HCT116 (cell line): Measurements from ENCODE around the gene GAL3ST2. TPM values are rescaled to one million over a fixed set of nuclear protein-coding genes. Genes with fewer than 3 reads are reported as not detected.

Experiments
- ATAC-seq: fragments of 200-7000 bp; cut with Tn5 transposase; 2 replicates; pipeline ENCODE4 v1.9.1; 2020; ENCODE audit warnings: mild to moderate bottlenecking, moderate library complexity
- BruUV-seq: library from RNA; stranded (reverse); fragments of 400-500 nt; replicated peaks from 2 replicates; lab custom pipeline; 2021; lab: Mats Ljungman, UMichigan
- CTCF ChIA-PET: fragments of 300-600 bp; sonication (Branson Sonifier 250); formaldehyde crosslinking; loops from one replicate; lab custom pipeline; 2021; ENCODE audit warnings: antibody characterized with exemption; lab: Charles Lee
- POLR2A ChIA-PET: fragments of 300-600, 350-600 bp; sonication (Branson Sonifier 250); formaldehyde crosslinking; loops from one replicate; lab custom pipeline; 2021; ENCODE audit warnings: antibody characterized with exemption; lab: Charles Lee
- RAD21 ChIA-PET, 2 experiments: fragments of 300-600 bp; sonication (Branson Sonifier 250); formaldehyde crosslinking; loops; one replicate each; lab custom pipeline; 2023; ENCODE audit warnings: low total read pairs in 2 of 2; ENCODE audit not compliant: uncharacterized antibody in 2 of 2, unreplicated experiment in 2 of 2, low non-redundant PET in 1 of 2; lab: Charles Lee
- DNase-seq: peaks from one replicate; pipeline ENCODE4 v3.0.0-alpha.2; 2010; ENCODE audit warnings: low read depth, low spot score
- H2AFZ ChIP-seq: fragments of 200-600 bp; shearing (Covaris generic), sonication (generic); 2 replicates; pipeline ENCODE4 v1.6.1; 2017; ENCODE audit warnings: low read depth, mixed run types, mixed read lengths, antibody characterized with exemption, low read length; ENCODE audit not compliant: poor library complexity, severe bottlenecking
- H3K27ac ChIP-seq: 2 replicates; pipeline ENCODE4 v1.5.1; 2012; ENCODE audit warnings: low read depth, low read length
- H3K27me3 ChIP-seq: fragments of 200-600 bp; sonication (generic); 2 replicates; pipeline ENCODE4 v1.6.1; 2016; ENCODE audit warnings: mixed run types, low read length, mixed read lengths; ENCODE audit not compliant: insufficient read depth
- H3K36me3 ChIP-seq, 2 experiments: fragments of 200-500 bp in 1 of 2; fragments of 200-600 bp in 1 of 2; sonication (Bioruptor generic) in 1 of 2; sonication (generic) in 1 of 2; 2 replicates each; pipeline versions ENCODE4 v1.5.1 to v1.6.1; 2014 to 2016; ENCODE audit warnings: low read length in 2 of 2, inconsistent platforms in 1 of 2, mixed read lengths in 1 of 2, mixed run types in 1 of 2; ENCODE audit not compliant: insufficient read depth in 2 of 2, control insufficient read depth in 1 of 2
- H3K4me1 ChIP-seq, 2 experiments: fragments of 200-600 bp in 1 of 2; sonication (generic) in 1 of 2; 2 replicates each; pipeline versions ENCODE4 v1.5.1 to v1.6.1; 2012 to 2017; ENCODE audit warnings: low read length in 2 of 2, inconsistent platforms in 1 of 2, mild to moderate bottlenecking in 1 of 2, mixed read lengths in 1 of 2, mixed run types in 1 of 2, moderate library complexity in 1 of 2; ENCODE audit not compliant: insufficient read depth in 2 of 2, control insufficient read depth in 1 of 2
- H3K4me2 ChIP-seq: fragments of 200-600 bp; sonication (generic); 2 replicates; pipeline ENCODE4 v1.6.1; 2017; ENCODE audit warnings: mixed run types, low read length, mixed read lengths
- H3K4me3 ChIP-seq, 2 experiments: fragments of 200-600 bp in 1 of 2; sonication (generic) in 1 of 2; replicated peaks in 1 of 2; 2 replicates each; pipeline ENCODE4 v1.5.1; 2011 to 2016; ENCODE audit warnings: low read length in 2 of 2, control low read depth in 1 of 2, low read depth in 1 of 2, mild to moderate bottlenecking in 1 of 2, mixed read lengths in 1 of 2, mixed run types in 1 of 2
- H3K79me2 ChIP-seq: fragments of 200-600 bp; sonication (generic); 2 replicates; pipeline ENCODE4 v1.6.1; 2017; ENCODE audit warnings: mild to moderate bottlenecking, mixed run types, low read length, moderate library complexity, mixed read lengths; ENCODE audit not compliant: insufficient read depth
- H3K9ac ChIP-seq: fragments of 200-600 bp; sonication (generic); 2 replicates; pipeline ENCODE4 v1.6.1; 2016; ENCODE audit warnings: low read length, mixed read lengths
- H3K9me2 ChIP-seq: fragments of 200-600 bp; sonication (generic), shearing (Covaris generic); 2 replicates; pipeline ENCODE4 v1.6.1; 2017; ENCODE audit warnings: mixed run types, mild to moderate bottlenecking, moderate library complexity; ENCODE audit not compliant: insufficient read depth
- H3K9me3 ChIP-seq, 2 experiments: fragments of 200-500 bp in 1 of 2; fragments of 200-600 bp in 1 of 2; sonication (Bioruptor generic) in 1 of 2; sonication (generic) in 1 of 2; 2 replicates each; pipeline ENCODE4 v1.6.1; 2014 to 2017; ENCODE audit warnings: low read length in 2 of 2, mixed read lengths in 2 of 2, inconsistent platforms in 1 of 2, low read depth in 1 of 2, mild to moderate bottlenecking in 1 of 2, mixed run types in 1 of 2, moderate library complexity in 1 of 2; ENCODE audit not compliant: control insufficient read depth in 1 of 2, insufficient read depth in 1 of 2
- H4K20me1 ChIP-seq: fragments of 200-600 bp; sonication (generic), shearing (Covaris generic); 2 replicates; pipeline ENCODE4 v1.6.1; 2017; ENCODE audit warnings: mixed run types, mild to moderate bottlenecking, moderate library complexity; ENCODE audit not compliant: insufficient read depth
- ATF3 ChIP-seq: IDR thresholded peaks from 2 replicates; pipeline ENCODE4 v1.6.1; 2012
- CBX3 ChIP-seq: IDR thresholded peaks from 2 replicates; pipeline ENCODE4 v1.6.1; 2012; ENCODE audit warnings: low read depth
- CEBPB ChIP-seq: IDR thresholded peaks from 2 replicates; pipeline ENCODE4 v1.6.1; 2012; ENCODE audit warnings: low read depth
- CTCF ChIP-seq, 3 experiments: fragments of 200-600 bp in 1 of 3; sonication (generic) in 1 of 3; IDR thresholded peaks in 2 of 3; conservative IDR thresholded peaks in 1 of 3; 2 replicates each; pipeline ENCODE4 v1.5.1; 2012 to 2017; ENCODE audit warnings: low read depth in 2 of 3, low read length in 2 of 3, antibody characterized with exemption in 1 of 3, borderline replicate concordance in 1 of 3, control low read depth in 1 of 3, mild to moderate bottlenecking in 1 of 3, mixed read lengths in 1 of 3, mixed run types in 1 of 3, moderate library complexity in 1 of 3; ENCODE audit not compliant: insufficient read depth in 1 of 3
- EGR1 ChIP-seq: IDR thresholded peaks from 2 replicates; pipeline ENCODE4 v1.6.1; 2012; ENCODE audit warnings: low read depth
- ELF1 ChIP-seq: IDR thresholded peaks from 2 replicates; pipeline ENCODE4 v1.6.1; 2012; ENCODE audit warnings: low read depth, borderline replicate concordance
- EZH2phosphoT487 ChIP-seq: fragments of 200-600 bp; IDR thresholded peaks from 2 replicates; pipeline ENCODE4 v1.6.1; 2018; ENCODE audit warnings: antibody characterized with exemption, borderline replicate concordance
- FOSL1 ChIP-seq: IDR thresholded peaks from 2 replicates; pipeline ENCODE4 v1.6.1; 2012; ENCODE audit warnings: low read depth
- JUND ChIP-seq: IDR thresholded peaks from 2 replicates; pipeline ENCODE4 v1.6.1; 2012
- POLR2A ChIP-seq: IDR thresholded peaks from 2 replicates; pipeline ENCODE4 v1.7.0; 2011; ENCODE audit warnings: borderline replicate concordance; ENCODE audit not compliant: insufficient read depth, insufficient read length; ENCODE audit errors: extremely low read depth
- POLR2AphosphoS5 ChIP-seq: IDR thresholded peaks from 2 replicates; pipeline ENCODE4 v1.6.1; 2011; ENCODE audit warnings: mild to moderate bottlenecking, low read depth, low read length, moderate library complexity
- RAD21 ChIP-seq: IDR thresholded peaks from 2 replicates; pipeline ENCODE4 v1.6.1; 2012; ENCODE audit warnings: low read depth, mild to moderate bottlenecking
- SIN3A ChIP-seq: IDR thresholded peaks from 2 replicates; pipeline ENCODE4 v1.6.1; 2012; ENCODE audit warnings: low read depth
- SP1 ChIP-seq: IDR thresholded peaks from 2 replicates; pipeline ENCODE4 v1.6.1; 2012; ENCODE audit warnings: low read depth
- SRF ChIP-seq: IDR thresholded peaks from 2 replicates; pipeline ENCODE4 v1.6.1; 2012; ENCODE audit warnings: low read depth
- TCF7L2 ChIP-seq: IDR thresholded peaks from 2 replicates; pipeline ENCODE4 v1.7.0; 2011; ENCODE audit warnings: borderline replicate concordance, inconsistent platforms; ENCODE audit not compliant: insufficient read depth, insufficient read length; ENCODE audit errors: extremely low read depth
- YY1 ChIP-seq: IDR thresholded peaks from 2 replicates; pipeline ENCODE4 v1.6.1; 2011; ENCODE audit warnings: low read length, low read depth, moderate library complexity, mild to moderate bottlenecking; ENCODE audit not compliant: insufficient replicate concordance; ENCODE audit errors: extremely low read depth
- ZFX ChIP-seq: fragments of 450-650 bp; IDR thresholded peaks from 2 replicates; pipeline ENCODE4 v1.6.1; 2017
- ZNF274 ChIP-seq: fragments of 200-500 bp; sonication (Bioruptor generic); IDR thresholded peaks from 2 replicates; pipeline ENCODE4 v1.6.1; 2014; ENCODE audit warnings: mild to moderate bottlenecking, low read depth, low read length, inconsistent platforms
- intact Hi-C: fragments of 100-400 bp; cut with micrococcal nuclease; formaldehyde crosslinking; loops from 2 replicates; pipeline ENCODE4 v1.10.0; 2022
- total RNA-seq: library from RNA; stranded (reverse); gene quantifications from one replicate; pipeline ENCODE4 v1.2.1, GENCODE V29; 2021; ENCODE audit not compliant: unreplicated experiment

The GAL3ST2 gene
- total RNA-seq, 1 experiment from 2014 or later = 0.44 TPM

DNA sequence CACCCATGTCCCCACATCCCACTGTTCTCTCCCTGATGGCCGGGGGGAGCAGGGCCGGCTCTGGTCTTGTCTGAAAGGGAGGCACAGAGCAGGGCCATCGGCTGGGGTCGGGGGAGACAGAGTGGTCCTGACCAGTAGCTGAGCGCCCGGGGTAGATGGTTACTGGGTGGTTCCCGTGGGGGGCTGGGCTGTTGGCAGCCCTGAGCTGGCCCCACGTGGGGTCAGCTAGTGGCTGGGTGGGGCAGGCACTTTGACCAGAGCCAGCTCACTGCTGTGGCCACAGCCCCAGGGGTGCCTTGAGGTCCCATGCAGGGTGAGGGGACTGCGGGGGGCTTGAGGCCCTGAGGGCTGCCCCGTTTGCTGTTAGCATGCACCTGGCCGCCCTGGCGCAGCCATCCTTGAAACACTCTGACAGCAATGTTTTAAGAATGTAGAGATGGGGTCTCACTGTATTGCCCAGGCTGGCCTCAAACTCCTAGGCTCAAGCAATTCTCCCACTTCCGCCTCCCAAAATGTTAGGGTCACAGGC lies 20.1 kb downstream of the GAL3ST2 start:
- Histone ChIP-seq H3K36me3 (no peaks in the 10 kb centered on the region), H3K79me2 (no peaks in the 10 kb centered on the region), H3K4me3 (no peak overlapping the region), H3K27ac (no peak overlapping the region), H2AFZ (no peak overlapping the region), H3K9ac (no peak overlapping the region), H3K27me3 (no peaks in the 10 kb centered on the region), H3K4me1 (peaks cover 2 to 7% of the 10 kb centered on the region in 2 experiments), H3K4me2 (no peak overlapping the region), H3K9me3 (no peaks in the 10 kb centered on the region)
- DNase-seq (no peak), ATAC-seq (no peak)
- ChIA-PET POLR2A (no interaction called here), CTCF (no interaction called here)
- TF ChIP-seq YY1 (no peak), CEBPB (no peak), ZFX (no peak), POLR2A (no peak)
- TF ChIP-seq, all 23 proteins: peak for 0
- intact Hi-C loops = no loop called here
- no peaks in the 10 kb centered on the region for H3K9me2 ChIP-seq
- no peaks in the 10 kb centered on the region for H4K20me1 ChIP-seq
- RAD21 ChIA-PET = no interaction called here
- BruUV-seq = no TSS peak

DNA sequence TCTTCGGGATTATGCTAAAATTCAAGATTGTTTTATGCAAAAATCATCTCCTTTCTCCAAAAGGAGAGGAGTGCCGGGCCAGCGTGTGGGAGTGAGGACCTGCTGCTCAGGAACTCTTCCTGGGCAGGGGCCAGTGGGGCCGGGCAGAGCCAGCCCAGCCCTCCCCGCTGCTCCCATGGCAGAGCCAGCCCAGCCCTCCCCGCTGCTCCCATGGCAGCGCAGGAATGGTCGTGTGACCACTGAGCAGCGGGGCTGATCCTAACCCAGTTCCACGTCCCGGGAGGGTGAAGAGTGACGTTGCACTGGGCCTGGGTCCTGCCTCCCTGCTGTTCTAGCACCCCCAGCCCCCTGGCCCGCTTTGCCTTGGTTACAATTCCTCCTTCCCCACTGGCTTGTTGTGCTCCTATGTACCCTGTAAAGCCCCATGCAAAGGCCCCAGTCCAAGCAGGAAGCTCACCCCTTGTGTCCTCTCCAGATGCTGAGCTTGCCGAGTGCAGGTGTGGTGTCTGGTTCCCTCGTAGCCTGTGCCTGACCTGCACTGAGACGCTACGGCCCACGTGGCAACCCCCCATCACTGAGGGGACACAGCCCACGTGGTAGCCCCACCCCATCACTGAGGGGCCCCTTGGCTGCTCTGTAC lies 20.9 kb downstream of the GAL3ST2 start:
- BruUV-seq = no TSS peak
- no peak for ATAC-seq
- intact Hi-C loops = no loop called here
- Histone ChIP-seq H3K4me2 (no peak overlapping the region), H3K27me3 (no peaks in the 10 kb centered on the region), H4K20me1 (no peaks in the 10 kb centered on the region), H3K9ac (no peak overlapping the region), H3K27ac (no peak overlapping the region), H3K36me3 (no peaks in the 10 kb centered on the region), H3K4me1 (no peaks in the 10 kb centered on the region), H3K4me3 (no peak overlapping the region), H2AFZ (no peak overlapping the region), H3K9me2 (no peaks in the 10 kb centered on the region), H3K9me3 (no peaks in the 10 kb centered on the region), H3K79me2 (no peaks in the 10 kb centered on the region)
- CTCF ChIA-PET = no interaction called here
- DNase-seq = no peak
- POLR2A ChIA-PET = no interaction called here
- RAD21 ChIA-PET = no interaction called here
- TF ChIP-seq ELF1 (no peak), EZH2phosphoT487 (no peak), CTCF (IDR thresholded peaks at IDR 0.05 in 2 of 3, conservative IDR thresholded peaks at IDR 0.05 in 1 of 3; ENCODE audit: borderline replicate concordance in 1 of 3, insufficient read depth in 1 of 3, low read depth in 2 of 3, low read length in 2 of 3) (no peak), ZFX (no peak), EGR1 (no peak), CBX3 (no peak), SIN3A (no peak), CEBPB (no peak), SRF (no peak), YY1 (no peak), ATF3 (no peak), JUND (no peak), FOSL1 (no peak), POLR2AphosphoS5 (no peak), RAD21 (no peak), SP1 (no peak), ZNF274 (no peak), TCF7L2 (no peak)
